ENCODE results near the gene KRTAP2-3. TPM values are rescaled to one million over a fixed set of nuclear protein-coding genes. Genes with fewer than 3 reads are reported as not detected.
"Not testable (repeated sequence)": the region's sequence is repeated elsewhere in the genome, so short reads cannot be mapped to it uniquely, and the experiment has no call there.

Gene KRTAP2-3, protein sequence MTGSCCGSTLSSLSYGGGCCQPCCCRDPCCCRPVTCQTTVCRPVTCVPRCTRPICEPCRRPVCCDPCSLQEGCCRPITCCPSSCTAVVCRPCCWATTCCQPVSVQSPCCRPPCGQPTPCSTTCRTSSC
- total RNA-seq = not detected

DNA sequence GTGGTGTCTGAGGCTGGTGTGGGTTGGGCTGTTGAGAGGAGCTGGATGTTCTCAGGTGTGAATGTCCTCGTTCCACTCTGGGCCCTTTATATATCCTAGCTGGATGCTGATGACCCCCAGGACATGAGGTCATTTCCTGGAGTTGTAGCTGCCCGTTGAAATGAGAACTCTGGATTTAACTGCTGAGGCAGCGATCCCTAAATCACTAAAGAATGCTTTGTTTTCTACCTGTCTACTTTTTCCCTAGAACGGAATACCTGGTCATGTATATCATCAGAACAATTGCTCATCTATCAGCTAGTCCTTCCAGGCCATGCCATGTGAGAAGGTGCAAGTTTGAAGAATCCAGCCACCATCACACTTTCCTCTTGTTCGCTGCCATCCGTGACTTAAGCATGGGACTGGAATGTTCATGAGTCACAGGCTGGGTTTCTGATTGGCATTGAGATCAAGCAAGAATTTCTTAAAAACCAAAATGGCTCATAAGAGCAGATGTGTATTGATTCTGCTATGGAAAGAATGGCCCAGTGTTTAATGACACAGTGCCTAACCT is at the start of gene KRTAP2-3:
KRTAP2-3 (minus strand) TSS at position 63 of the 553 bp plus-strand sequence. CDS start 64 bp downstream, outside the sequence.
- Mint-ChIP-seq H3K4me1 (ENCODE audit: low read depth) (no peaks in the 10 kb centered on the region), H3K4me3 (no peak within 1 kb of the TSS), H3K27me3 (ENCODE audit: low read depth) (peaks cover 37% of the 10 kb centered on the region), H3K9me3 (ENCODE audit: insufficient read depth) (no peaks in the 10 kb centered on the region), H3K27ac (no peak within 1 kb of the TSS), H3K36me3 (ENCODE audit: low read depth) (no peaks in the 10 kb centered on the region)
- ATAC-seq (no peak), DNase-seq (no peak)
- ChIA-PET CTCF (no interaction called here), POLR2A (no interaction called here)

DNA sequence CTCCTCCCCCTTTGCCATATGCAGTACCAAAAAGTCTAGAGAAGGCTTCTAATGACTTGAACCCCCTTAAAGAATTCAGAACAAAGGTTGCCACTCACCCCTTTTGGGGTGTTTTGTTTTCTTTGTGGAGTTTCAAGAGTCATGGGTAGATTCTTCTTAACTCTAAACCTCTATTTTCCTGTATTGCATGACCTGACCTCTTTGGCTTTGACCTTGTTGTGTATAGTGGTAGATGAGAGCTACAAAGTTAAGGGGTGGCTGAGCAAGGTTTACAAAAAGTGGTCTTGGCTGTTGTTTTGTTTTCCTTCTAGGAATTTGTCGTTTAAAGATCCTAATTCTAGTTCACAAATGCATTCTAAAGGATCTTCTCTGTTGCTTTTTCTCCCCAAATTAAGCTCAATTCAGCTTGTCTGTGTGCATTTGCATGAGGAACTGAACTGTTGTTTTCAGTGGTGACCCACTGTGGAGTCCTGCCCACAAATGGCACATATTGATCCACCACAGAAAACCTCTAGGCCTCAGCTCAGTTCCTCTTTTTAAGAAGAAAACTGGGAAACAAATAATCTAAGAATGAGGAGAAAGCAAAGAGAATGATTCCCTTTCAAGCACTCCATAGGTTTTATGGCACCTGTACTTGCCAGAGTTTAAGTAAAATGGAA is 48.9 kb upstream of the KRTAP2-3 start:
- H3K27me3 Mint-ChIP-seq (ENCODE audit: low read depth); DNase-seq; CTCF ChIA-PET; H3K36me3 Mint-ChIP-seq (ENCODE audit: low read depth); H3K4me3 Mint-ChIP-seq; H3K27ac Mint-ChIP-seq; ATAC-seq; H3K4me1 Mint-ChIP-seq (ENCODE audit: low read depth); POLR2A ChIA-PET: not testable (repeated sequence)
- H3K9me3 Mint-ChIP-seq (ENCODE audit: insufficient read depth) = peaks cover 15% of the 10 kb centered on the region

DNA sequence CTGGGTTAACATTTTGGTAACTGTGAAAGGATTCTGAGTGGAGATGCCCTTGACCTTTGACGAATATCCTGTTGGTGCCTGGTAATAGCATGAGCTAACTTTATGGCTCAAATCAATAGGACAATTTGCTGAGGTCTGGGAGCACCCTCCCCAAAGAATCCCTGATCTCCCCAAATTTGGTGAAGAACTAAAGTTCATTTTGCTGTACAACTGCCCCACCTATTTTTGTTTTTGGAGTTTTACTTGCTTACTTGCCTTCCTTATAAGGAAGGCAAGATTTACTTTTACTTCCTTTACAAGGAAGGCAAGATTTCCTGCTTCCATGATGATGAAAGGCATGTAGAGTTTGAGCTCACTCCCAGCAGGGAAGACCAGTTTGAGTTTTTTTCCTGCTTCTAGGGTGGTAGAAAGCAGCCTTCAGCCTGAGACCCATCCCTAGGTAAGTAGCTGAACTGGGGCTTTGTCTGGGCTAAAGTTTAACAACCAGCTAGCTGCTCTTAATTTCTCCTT is 48.1 kb upstream of the KRTAP2-3 start:
- Mint-ChIP-seq H3K36me3 (ENCODE audit: low read depth) (peaks cover 2% of the 10 kb centered on the region), H3K27me3 (ENCODE audit: low read depth) (peaks cover 2% of the 10 kb centered on the region), H3K4me3 (no peak overlapping the region), H3K27ac (no peak overlapping the region), H3K4me1 (ENCODE audit: low read depth) (peaks cover 7% of the 10 kb centered on the region), H3K9me3 (ENCODE audit: insufficient read depth) (peaks cover 12% of the 10 kb centered on the region)
- ChIA-PET POLR2A (no interaction called here), CTCF (no interaction called here)
- ATAC-seq (no peak), DNase-seq (no peak)

DNA sequence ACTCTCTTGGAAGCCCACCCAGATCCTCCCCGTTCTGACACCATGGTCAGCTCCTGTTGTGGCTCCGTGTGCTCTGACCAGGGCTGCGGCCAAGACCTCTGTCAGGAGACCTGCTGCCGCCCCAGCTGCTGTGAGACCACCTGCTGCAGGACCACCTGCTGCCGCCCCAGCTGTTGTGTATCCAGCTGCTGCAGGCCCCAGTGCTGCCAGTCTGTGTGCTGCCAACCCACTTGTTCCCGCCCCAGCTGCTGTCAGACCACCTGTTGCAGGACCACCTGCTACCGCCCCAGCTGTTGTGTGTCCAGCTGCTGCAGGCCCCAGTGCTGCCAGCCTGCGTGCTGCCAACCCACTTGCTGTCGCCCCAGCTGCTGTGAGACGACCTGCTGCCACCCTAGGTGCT is 45.4 kb upstream of the KRTAP2-3 start, which contains the start of gene KRTAP4-9:
KRTAP4-9 (plus strand) TSS at position 43 of the 400 bp plus-strand sequence; CDS start at position 43, 0 bp downstream.
- ATAC-seq; H3K4me1 Mint-ChIP-seq (ENCODE audit: low read depth); H3K9me3 Mint-ChIP-seq (ENCODE audit: insufficient read depth); CTCF ChIA-PET; H3K27ac Mint-ChIP-seq; H3K36me3 Mint-ChIP-seq (ENCODE audit: low read depth); POLR2A ChIA-PET; H3K27me3 Mint-ChIP-seq (ENCODE audit: low read depth); H3K4me3 Mint-ChIP-seq; DNase-seq: not testable (repeated sequence)

DNA sequence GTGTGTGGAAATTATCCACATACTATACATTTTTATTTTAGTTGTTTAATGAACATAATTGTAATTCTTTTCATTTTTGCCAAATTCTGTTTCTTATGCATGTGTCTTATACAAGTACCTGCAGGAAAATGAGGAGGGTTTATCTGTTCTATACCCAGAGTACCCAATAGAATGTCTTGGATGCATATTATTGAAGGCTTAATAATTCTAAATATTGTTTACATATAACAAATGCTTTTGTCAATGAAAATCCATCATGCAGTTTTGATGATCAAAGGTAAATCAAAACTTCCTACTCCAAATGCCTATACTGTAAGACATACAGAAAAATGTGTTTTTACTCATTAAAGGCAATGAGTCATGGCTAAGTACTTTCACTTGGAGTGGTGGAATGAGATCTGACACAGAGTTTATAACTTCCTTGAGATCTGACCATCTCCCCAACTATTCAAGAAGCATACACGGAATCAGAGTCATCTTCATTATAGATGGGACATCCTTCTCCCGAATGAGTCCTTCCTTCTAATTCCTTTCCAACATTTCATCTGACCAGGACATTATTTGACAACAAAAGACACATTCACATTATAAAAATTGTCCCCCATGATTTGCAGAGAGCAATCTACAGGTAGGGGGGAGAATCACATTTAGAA is 44.6 kb upstream of the KRTAP2-3 start:
- H3K4me3 Mint-ChIP-seq, CTCF ChIA-PET: not testable (repeated sequence)

DNA sequence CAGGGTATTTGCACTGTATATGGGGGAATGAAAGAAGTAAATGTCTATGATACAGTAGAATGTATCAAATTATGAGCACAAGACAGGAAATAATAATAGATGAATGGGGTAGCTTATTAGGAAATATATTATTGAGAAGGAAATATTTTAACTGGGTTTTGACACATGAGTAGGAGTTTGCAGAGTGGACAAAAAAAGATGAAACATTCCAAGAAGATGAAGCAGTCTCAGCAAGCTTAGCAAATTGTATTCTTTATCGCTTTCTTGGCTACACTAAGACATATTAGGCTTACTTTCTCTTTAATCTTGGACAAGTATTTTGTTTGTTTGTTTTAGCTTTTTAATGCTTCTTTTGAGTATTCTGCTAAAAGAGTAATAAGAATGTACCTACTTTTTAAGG is 44.0 kb upstream of the KRTAP2-3 start:
- H3K27ac Mint-ChIP-seq = no peak overlapping the region
- no peak overlapping the region for H3K4me3 Mint-ChIP-seq
- CTCF ChIA-PET = no interaction called here
- POLR2A ChIA-PET = no interaction called here
- peaks cover 3% of the 10 kb centered on the region for H3K27me3 Mint-ChIP-seq (ENCODE audit: low read depth)
- DNase-seq = no peak
- no peaks in the 10 kb centered on the region for H3K36me3 Mint-ChIP-seq (ENCODE audit: low read depth)
- no peak for ATAC-seq
- H3K9me3 Mint-ChIP-seq (ENCODE audit: insufficient read depth) = no peaks in the 10 kb centered on the region
- H3K4me1 Mint-ChIP-seq (ENCODE audit: low read depth) = peaks cover 5% of the 10 kb centered on the region

More for the DNA sequence above, 44.6 kb upstream of the KRTAP2-3 start:
- H3K27me3 Mint-ChIP-seq (ENCODE audit: low read depth); ATAC-seq; H3K36me3 Mint-ChIP-seq (ENCODE audit: low read depth); DNase-seq; H3K4me1 Mint-ChIP-seq (ENCODE audit: low read depth); H3K9me3 Mint-ChIP-seq (ENCODE audit: insufficient read depth); POLR2A ChIA-PET; H3K27ac Mint-ChIP-seq: not testable (repeated sequence)

DNA sequence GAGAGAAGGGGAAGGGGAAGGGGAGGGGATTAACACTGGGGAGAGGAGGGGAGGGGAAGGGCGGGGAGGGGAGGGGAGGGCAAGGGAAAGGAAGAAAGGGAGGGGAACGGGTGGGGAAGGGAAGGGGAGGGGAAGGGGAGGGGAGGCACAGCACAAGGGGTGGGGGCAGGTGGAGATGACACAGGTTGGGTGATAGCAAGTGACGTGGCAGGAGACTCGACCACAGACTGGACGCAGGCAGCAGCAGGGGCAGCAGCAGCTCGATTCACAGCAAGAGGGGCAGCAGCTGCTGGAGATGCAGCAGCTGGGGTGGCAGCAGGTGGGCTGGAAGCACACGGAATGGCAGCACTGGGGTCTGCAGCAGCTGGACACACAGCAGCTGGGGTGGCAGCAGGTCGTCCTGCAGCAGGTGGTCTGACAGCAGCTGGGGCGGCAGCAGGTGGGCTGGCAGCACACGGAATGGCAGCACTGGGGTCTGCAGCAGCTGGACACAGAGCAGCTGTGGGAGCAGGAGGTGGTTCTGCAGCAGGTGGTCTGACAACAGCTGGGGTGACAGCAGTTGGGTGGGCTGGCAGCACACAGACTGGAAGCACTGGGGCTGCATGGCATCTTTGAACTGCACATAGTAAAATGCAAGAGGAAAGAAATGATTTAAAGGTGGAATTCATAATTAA is 41.8 kb upstream of the KRTAP2-3 start, which contains the start of gene KRTAP4-16:
KRTAP4-16 (minus strand) TSS at position 624 of the 674 bp plus-strand sequence; CDS start at position 624, 0 bp downstream.
- DNase-seq (no peak), ATAC-seq (no peak)
- H3K9me3 Mint-ChIP-seq (ENCODE audit: insufficient read depth) = no peaks in the 10 kb centered on the region
- H3K4me1 Mint-ChIP-seq (ENCODE audit: low read depth) = no peaks in the 10 kb centered on the region
- H3K36me3 Mint-ChIP-seq (ENCODE audit: low read depth) = no peaks in the 10 kb centered on the region
- POLR2A ChIA-PET = no interaction called here
- H3K27me3 Mint-ChIP-seq (ENCODE audit: low read depth) = peaks cover 7% of the 10 kb centered on the region
- CTCF ChIA-PET = no interaction called here
- no peak within 1 kb of the TSS for H3K4me3 Mint-ChIP-seq
- H3K27ac Mint-ChIP-seq = no peak within 1 kb of the TSS

DNA sequence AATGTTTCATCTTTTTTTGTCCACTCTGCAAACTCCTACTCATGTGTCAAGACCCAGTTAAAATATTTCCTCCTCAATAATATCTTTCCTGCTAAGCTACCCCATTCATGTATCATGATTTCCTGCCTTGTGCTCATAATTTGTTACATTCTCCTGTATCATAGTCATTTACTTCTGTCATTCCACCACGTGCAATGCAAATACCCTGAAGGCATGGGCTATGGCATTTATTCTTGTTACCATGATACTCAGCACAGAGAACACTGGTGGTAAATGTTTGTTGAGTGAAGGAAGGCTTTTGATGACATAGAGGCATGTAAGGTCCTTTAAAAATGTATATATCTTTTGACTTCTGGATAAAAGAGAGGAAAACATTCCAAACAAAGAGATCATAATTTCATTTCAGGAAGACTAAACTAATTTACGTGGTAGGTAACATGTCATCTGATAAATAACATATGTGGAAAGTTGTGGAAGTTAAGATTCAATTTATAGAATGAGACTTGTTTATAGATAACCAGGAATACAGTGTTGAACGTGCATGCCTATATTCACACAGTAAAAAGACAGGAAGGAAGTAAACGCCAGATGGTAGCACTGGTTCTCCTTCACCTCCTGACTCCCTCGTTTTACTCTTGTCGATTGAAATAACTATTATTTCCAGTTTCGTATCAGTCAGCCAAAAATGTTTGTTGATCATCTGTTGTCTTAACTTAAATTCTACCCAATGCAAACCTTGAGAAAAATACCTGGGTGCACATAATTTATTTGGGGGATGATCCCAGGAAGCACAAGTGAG is 40.0 kb upstream of the KRTAP2-3 start:
- H3K36me3 Mint-ChIP-seq (ENCODE audit: low read depth); H3K27me3 Mint-ChIP-seq (ENCODE audit: low read depth); ATAC-seq; CTCF ChIA-PET; H3K4me3 Mint-ChIP-seq; H3K4me1 Mint-ChIP-seq (ENCODE audit: low read depth); H3K27ac Mint-ChIP-seq; DNase-seq; H3K9me3 Mint-ChIP-seq (ENCODE audit: insufficient read depth); POLR2A ChIA-PET: not testable (repeated sequence)

DNA sequence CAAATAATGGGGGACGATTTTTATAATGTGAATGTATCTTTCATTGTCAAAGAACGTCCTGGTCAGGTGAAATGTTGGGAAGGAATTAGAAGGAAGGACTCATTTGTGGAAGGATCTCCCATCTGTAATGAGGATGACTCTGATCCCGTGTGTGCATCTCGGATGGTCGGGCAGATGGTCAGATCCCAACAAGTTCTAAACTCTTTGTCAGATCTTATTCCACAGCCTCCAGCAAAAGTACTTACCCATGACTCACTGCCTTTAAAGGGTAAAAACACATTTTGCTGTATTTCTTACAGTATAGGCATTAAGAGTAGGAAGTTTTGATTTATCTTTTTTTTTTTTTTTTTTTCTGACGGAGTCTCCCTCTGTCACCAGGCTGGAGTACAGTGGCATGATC is 38.6 kb upstream of the KRTAP2-3 start:
- DNase-seq (no peak), ATAC-seq (no peak)
- no peaks in the 10 kb centered on the region for H3K36me3 Mint-ChIP-seq (ENCODE audit: low read depth)
- no peaks in the 10 kb centered on the region for H3K9me3 Mint-ChIP-seq (ENCODE audit: insufficient read depth)
- ChIA-PET CTCF (no interaction called here), POLR2A (no interaction called here)
- no peak overlapping the region for H3K27ac Mint-ChIP-seq
- H3K4me1 Mint-ChIP-seq (ENCODE audit: low read depth) = no peaks in the 10 kb centered on the region
- peaks cover 8% of the 10 kb centered on the region for H3K27me3 Mint-ChIP-seq (ENCODE audit: low read depth)
- no peak overlapping the region for H3K4me3 Mint-ChIP-seq

DNA sequence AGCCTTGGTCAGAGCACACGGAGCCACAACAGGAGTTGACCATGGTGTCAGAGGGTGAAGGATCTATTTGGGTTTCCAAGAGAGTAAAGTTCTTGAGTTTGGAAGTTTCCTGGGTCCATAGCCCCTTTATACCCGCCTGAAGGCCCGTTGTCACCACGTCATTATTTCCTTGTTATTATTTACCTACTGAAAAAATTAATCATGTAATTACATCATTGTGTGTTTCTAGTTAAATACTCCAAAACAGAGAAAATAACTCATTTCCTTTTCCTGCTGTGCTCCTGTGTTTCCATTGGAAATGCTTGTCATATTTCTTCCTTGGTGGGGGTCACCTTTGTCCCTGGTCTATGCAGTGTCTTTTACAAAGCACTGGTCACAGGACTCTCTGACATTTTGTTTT is 38.1 kb upstream of the KRTAP2-3 start, which contains the start of gene KRTAP4-8:
KRTAP4-8 (minus strand) TSS at position 101 of the 400 bp plus-strand sequence; CDS start at position 43, 58 bp downstream.
- CTCF ChIA-PET = no interaction called here
- H3K9me3 Mint-ChIP-seq (ENCODE audit: insufficient read depth) = peaks cover 1% of the 10 kb centered on the region
- H3K4me1 Mint-ChIP-seq (ENCODE audit: low read depth) = no peaks in the 10 kb centered on the region
- no peak for DNase-seq
- no peaks in the 10 kb centered on the region for H3K36me3 Mint-ChIP-seq (ENCODE audit: low read depth)
- no peak for ATAC-seq
- no peak within 1 kb of the TSS for H3K4me3 Mint-ChIP-seq
- H3K27me3 Mint-ChIP-seq (ENCODE audit: low read depth) = peaks cover 8% of the 10 kb centered on the region
- POLR2A ChIA-PET = no interaction called here
- H3K27ac Mint-ChIP-seq = no peak within 1 kb of the TSS

DNA sequence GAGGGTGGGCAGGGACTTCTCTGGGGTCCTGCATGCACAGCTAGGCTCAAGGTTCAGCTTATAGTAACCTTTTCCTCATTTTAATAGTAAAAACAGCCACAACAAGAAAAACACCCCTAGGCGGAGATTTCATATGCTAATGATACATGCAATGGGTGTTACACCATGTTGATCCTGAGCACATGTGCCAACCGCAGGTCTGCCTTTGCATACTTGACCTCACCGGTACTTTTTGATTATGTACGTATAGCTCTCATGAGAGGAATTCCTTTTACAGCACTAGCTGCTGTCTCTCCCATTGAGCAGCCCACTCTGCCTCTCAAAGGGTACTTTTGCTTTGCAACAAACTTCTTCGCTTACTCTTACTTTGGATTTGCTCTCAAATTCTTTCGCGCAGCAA is 36.1 kb upstream of the KRTAP2-3 start:
- Mint-ChIP-seq H3K27me3 (ENCODE audit: low read depth) (peaks cover 8% of the 10 kb centered on the region), H3K36me3 (ENCODE audit: low read depth) (no peaks in the 10 kb centered on the region), H3K4me1 (ENCODE audit: low read depth) (no peaks in the 10 kb centered on the region), H3K4me3 (no peak overlapping the region), H3K9me3 (ENCODE audit: insufficient read depth) (peaks cover 7% of the 10 kb centered on the region), H3K27ac (no peak overlapping the region)
- ATAC-seq = no peak
- ChIA-PET POLR2A (no interaction called here), CTCF (no interaction called here)
- DNase-seq = no peak

Data from activated CD8-positive, alpha-beta T cell treated with anti-CD3 and anti-CD28 coated beads, Interleukin-2, amount 10 ng/mL, durations not matched to agents 7 days and 5 days (primary cell).